Keratinocyte (primary cell): ENCODE data around the gene MLLT10.

ENCODE experiments used
- EZH2 ChIP-seq: IDR thresholded peaks from one replicate; pipeline ENCODE4 v1.6.1; 2012; ENCODE audit warnings: inconsistent platforms, mild to moderate bottlenecking, low read length, moderate library complexity
- TF ChIP-seq, protein P1 (sequence below), 3 experiments: IDR thresholded peaks in 1 of 3; conservative IDR thresholded peaks in 1 of 3; optimal IDR thresholded peaks in 1 of 3; 2 replicates in 2 of 3; 3 replicates in 1 of 3; pipeline versions ENCODE3 to v1.5.1; 2011; ENCODE audit warnings: low read length in 3 of 3, mild to moderate bottlenecking in 3 of 3, moderate library complexity in 2 of 3, control low read depth in 1 of 3, inconsistent platforms in 1 of 3; ENCODE audit not compliant: insufficient read depth in 2 of 3; ENCODE audit errors: extremely low read depth in 1 of 3

DNA sequence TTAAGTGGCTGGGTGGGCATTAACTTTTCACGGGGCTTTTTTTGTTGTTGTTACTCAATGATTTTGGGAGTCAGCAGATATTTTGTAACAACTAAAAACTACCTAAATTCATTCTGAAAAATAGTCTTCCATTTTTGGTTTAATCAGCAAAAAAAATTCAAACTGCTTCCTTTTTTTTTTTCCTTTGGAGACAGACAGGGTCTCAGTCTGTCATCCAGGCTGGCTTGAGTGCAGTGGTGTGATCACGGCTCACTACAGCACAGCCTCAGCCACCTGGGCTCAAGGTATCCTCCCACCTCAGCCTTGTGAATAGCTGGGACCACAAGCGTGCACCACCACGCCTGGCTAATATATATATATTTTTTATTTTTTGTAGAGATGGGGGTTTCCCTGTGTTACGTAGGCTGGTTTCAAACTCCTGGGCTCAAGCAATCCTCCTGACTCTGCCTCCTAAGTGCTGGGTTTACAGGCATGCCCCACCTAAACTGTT lies 45.0 kb upstream of the MLLT10 start:
- TF ChIP-seq, protein P1, sequence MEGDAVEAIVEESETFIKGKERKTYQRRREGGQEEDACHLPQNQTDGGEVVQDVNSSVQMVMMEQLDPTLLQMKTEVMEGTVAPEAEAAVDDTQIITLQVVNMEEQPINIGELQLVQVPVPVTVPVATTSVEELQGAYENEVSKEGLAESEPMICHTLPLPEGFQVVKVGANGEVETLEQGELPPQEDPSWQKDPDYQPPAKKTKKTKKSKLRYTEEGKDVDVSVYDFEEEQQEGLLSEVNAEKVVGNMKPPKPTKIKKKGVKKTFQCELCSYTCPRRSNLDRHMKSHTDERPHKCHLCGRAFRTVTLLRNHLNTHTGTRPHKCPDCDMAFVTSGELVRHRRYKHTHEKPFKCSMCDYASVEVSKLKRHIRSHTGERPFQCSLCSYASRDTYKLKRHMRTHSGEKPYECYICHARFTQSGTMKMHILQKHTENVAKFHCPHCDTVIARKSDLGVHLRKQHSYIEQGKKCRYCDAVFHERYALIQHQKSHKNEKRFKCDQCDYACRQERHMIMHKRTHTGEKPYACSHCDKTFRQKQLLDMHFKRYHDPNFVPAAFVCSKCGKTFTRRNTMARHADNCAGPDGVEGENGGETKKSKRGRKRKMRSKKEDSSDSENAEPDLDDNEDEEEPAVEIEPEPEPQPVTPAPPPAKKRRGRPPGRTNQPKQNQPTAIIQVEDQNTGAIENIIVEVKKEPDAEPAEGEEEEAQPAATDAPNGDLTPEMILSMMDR (optimal IDR thresholded peaks at IDR 0.05 in 1 of 3, IDR thresholded peaks at IDR 0.05 in 1 of 3, conservative IDR thresholded peaks at IDR 0.05 in 1 of 3; ENCODE audit: extremely low read depth in 1 of 3, insufficient read depth in 2 of 3, low read length in 3 of 3) = no peak
- TF ChIP-seq EZH2 = no peak
